ENCODE results near the gene GNAT2.

The GNAT2 gene

GRCh38 chr1:109605381-109605780, 14.0 kb downstream of the GNAT2 start:
- DNase-seq = no peak

GRCh38 chr1:109603229-109603628, 16.2 kb downstream of the GNAT2 start:
- no peak for DNase-seq

GRCh38 chr1:109598655-109599054, 20.8 kb downstream of the GNAT2 start:
- DNase-seq = no peak

GRCh38 chr1:109598156-109598555, 21.3 kb downstream of the GNAT2 start:
- DNase-seq = no peak

- no peak for DNase-seq
These were observed 23.9 kb downstream of the GNAT2 start for GRCh38 chr1:109595531-109595930.

DNA sequence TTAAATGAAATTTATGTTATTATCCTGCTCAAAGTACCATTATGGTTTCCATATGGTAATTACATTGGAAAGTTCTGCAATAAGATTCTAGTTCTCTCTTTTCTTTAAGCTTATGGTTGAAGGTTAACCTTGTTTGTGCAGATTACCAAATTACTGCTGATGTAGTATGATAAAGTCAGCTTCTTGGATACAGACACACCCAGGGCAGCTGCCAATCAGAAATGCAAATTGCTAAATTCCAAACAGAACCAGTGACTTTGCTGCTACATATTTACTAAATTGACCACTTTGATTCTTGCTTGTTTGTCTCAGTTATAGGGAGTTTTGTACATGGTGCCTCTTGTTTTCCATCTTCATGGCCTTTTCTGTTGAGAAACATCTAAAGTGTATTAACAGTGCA, 26.5 kb downstream of the GNAT2 start:
- DNase-seq = no peak

DNA sequence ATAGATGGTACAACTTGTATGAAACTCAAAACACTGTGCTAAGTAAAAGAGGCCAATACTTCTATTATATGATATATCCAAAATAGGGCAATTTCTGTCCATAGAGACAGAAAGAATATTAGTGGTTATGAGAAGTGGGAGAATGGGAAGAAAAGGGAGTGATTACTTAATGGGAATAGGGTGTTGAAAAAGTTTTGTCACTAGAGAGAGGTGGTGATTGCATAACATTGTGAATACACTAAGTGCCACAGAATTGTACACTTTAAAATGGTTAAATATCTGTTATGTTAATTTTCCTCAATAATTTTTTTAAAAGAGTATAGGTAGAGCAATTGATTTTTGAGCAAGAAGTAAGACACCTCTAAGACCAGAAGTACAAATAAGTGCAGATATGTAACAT, 29.7 kb downstream of the GNAT2 start:
- DNase-seq = no peak

DNA sequence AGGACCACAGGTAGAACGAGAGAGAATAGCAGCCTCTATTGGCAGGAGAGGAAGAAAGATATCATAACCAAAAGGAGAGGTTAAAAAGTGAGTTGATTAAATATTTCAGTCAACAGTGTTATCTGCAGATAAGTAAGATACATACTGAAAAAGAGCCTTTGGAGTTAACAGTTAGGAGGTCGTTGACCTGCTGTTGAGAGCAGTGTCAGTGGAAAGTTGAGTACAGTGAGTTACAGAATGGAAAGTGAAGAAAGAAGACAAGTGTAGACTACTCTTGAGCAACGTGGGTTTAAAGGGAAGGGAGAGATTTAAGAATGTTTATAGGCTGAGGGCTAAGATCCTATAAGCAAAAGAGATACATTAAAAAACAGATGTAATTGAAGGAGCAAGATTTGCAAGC, 30.2 kb downstream of the GNAT2 start:
- no peak for DNase-seq

DNA sequence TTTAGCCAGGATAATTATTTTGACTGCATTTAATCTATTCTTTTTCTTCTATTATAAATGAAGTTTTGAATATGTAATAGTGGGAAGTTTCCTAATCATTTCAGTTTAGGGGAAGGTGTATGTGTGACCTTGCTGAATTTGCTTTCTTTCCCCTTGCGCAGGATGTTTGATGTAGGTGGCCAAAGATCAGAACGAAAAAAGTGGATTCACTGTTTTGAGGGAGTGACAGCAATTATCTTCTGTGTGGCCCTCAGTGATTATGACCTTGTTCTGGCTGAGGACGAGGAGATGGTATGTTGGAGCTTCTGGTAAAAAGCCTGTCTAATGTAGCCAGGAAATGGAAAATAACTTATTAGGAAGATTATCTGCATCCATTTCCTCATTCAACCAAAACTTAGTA, 33.4 kb downstream of the GNAT2 start:
- no peak for DNase-seq

DNA sequence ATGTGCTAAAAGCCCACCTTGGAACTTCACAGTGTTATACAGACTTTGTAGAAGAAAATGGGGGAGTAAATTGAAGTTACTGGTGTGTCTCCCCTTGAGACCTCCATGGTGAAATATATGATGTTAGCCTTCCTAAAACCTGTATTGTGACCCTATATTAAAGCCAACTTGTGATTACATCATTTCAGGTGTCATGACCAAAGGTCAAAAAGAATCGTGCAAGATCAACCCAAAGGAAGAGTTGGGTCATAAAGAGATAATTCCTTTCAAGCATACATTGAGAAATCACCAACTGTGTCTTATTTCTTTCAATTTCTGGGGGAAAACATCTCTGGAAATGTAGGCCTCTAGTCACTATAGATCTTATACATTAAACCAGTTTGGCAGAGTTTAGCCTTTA, 34.6 kb downstream of the GNAT2 start:
- no peak for DNase-seq

DNA sequence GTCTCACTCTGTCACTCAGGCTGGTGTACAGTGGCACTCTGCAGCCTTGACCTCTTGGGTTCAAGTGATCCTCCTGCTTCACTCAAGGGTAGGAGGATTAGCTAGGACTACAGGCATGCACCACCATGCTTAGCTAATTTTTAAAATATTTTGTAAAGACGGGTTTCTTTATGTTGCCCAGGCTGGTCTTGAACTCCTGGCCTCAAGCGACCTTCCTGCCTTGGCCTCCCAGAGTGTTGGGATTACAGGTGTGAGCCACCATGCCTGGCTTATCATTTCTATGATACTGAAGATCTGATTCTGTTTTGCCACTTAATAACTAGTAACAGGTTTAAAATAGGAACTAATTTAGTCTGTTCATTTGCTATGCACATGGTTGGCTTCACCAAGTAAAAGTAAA, 37.4 kb downstream of the GNAT2 start:
- no peak for DNase-seq

DNA sequence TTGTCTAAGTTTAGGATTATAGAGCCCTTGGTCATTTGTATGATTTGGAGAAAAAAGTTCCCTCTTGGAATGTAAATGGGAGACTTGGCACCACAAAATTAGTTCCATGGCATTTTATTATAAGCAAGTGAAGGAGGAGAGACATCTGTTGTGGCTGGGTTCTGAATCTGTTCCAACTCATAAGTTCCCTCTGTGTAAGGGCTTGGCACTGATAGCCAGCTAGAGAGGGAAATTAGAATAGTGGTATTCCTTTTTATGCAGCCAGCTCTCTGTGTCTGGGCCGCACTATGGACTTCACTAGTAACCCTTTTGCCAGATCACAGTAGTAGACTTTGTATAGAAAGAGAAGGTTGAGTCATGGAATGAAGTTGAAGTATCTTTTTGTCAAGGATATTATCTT, 39.9 kb downstream of the GNAT2 start:
- DNase-seq = no peak

- DNase-seq = no peak
These were observed 40.4 kb downstream of the GNAT2 start for GRCh38 chr1:109578947-109579443.

GRCh38 chr1:109573785-109574184, 45.6 kb downstream of the GNAT2 start:
- DNase-seq = peak; percentile 3

- no peak for DNase-seq
These were observed 49.0 kb downstream of the GNAT2 start for GRCh38 chr1:109570414-109570813.

DNA sequence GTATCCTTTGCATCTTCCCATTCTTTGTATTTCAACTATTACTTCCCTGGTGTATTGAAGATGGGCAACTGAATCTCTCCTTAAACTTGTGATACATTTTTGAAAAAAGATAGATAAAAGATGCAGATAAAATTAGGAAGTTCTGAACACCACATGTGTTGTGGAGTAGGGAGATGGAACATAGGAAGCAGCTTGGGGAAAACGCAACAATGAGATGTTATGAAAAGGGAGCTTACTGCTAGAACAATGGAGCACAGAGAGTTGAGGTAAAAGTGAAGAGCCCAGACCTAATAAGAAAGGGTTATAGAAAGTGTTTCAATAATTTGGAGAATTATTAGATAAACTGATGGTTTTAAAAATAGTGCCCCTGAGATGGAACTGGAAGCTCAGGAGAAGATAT, 50.1 kb downstream of the GNAT2 start:
- no peak for DNase-seq

DNA sequence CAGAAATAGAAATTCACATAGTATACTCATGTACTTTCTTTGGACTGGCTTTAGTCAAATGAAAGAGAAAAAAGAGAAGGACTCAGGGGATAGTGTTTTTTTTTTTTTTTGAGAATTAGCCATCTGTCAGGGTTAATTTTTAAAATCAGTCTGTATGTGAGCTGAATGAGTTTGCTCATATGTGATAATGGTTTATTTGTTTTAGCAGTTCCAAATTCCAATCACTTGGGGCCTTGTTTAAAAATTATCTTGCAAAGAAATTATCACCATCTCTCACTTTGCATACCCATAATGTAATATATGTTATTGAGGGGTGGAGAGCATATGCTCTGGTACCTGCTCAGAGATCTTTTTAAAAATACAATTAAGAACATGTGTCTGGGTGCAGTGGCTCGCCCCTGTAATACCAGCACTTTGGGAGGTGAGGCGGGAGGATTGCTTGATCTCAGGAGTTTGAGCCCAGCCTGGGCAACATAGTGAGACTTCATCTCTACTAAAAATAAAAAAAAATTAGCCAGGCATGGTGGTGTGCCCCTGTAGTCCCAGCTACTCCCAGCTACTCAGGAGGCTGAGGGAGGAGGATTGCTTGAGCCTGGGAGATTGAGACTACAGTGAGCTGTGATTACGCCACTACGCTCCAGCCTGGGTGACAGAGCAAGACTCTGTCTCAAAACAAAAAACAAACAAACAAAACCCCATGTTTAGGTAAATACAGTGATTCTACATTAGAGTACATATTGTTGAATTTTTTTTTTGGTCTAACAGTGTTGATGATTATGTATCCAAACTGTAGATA, 51.3 kb downstream of the GNAT2 start:
- no peak for DNase-seq

DNA sequence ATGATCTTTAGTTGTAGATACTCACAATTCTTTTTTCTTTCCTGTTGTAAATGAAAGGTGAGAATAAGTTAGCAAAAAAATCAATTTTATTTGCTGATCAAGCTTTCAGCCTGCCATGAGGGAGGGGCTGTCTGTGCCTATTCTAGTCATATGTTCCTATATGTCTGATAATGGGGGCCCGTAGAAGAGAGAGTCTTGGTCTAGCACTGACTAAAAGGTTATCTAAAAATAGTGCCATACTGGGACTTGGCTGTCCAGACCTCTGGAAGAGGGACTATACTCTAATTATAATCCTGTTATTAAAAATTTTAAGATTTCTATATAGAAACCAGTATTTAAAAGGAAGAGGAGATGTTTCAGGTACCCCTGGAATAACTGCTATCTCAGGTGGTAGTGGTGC, 52.4 kb downstream of the GNAT2 start:
- DNase-seq = no peak

- no peak for DNase-seq
These were observed 54.2 kb downstream of the GNAT2 start for GRCh38 chr1:109565241-109565640.

GRCh38 chr1:109564194-109564878, 55.1 kb downstream of the GNAT2 start:
- DNase-seq = no peak

DNA sequence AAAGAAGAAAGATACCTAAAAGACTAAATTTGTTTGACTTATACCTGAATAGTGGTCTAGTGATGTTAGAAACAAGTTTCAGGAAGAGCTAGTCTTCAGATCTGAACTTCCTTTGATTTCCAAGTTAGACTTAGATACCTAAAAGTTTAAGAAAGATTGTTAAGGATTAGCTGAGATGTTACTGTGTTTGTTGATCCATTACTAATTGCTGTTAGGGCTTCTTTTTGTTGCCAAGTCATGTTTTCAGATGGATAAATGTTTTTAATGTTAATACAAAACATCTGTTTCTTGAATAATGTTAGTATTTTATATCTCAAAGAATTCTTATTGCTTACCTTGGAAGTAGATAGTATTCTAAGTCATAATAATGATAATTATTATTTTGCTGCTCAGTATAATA, 59.4 kb downstream of the GNAT2 start:
- DNase-seq = no peak

GRCh38 chr1:109557520-109557919, 61.9 kb downstream of the GNAT2 start:
- DNase-seq = no peak

DNA sequence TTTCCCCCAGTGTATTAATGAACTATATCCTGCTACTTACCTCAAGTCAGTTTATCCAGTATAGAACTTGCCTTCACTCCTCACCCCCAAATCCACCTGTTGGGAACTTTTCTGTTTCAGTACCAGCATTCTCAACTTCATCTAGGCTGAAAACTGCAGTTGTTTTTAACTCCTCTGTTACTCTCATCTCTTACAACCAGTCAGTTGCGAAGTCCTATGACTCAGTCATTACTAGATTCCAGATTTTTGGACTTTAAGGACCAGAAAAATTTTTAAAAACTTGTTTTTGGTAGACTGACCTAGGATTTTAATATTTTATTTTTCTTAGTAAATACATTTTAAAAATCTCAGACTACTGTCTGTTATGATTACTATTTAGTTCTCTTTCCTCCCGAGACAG, 62.9 kb downstream of the GNAT2 start:
- no peak for DNase-seq
